HG03103 (cell line): Measurements from ENCODE around the gene HCN4.

ENCODE experiments used
- ATAC-seq: cut with Tn5 transposase; IDR thresholded peaks from one replicate; pipeline ENCODE4 v1.9.1; 2021; ENCODE audit warnings: low read depth; ENCODE audit not compliant: unreplicated experiment

Gene HCN4

DNA sequence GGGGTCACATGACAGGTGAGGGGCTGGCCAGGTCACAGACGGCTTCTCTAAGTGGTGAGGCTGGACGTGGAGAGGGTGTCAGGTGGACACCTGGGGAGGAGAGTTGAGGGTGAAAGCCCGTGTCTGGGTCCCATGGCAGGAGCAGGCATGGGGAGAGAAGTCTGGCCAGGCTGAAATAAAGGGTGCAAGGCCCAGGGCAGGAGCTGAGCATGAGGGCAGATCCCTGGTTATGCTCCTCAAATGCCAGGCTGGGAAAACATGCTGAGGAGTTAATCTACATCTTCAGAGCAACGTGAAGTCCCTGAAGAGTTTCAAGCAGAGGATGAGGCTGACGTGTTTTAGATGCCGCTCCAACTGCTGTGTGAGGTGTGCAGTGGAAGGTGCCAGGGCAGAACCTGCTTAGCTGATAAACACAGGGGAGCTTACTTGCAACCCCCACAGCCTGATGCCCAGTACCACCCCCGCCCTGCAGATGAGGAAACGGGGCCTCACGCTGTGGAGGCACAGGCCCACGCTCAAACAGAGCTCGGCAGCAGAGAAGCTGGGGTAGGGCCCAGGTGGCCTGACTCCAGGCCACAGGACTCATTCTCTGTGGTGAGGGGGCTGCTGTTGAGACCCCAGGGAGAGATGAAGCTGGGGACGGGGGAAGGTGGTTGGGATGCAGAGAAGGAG lies 40.5 kb downstream of the HCN4 start:
- ATAC-seq, result no peak

DNA sequence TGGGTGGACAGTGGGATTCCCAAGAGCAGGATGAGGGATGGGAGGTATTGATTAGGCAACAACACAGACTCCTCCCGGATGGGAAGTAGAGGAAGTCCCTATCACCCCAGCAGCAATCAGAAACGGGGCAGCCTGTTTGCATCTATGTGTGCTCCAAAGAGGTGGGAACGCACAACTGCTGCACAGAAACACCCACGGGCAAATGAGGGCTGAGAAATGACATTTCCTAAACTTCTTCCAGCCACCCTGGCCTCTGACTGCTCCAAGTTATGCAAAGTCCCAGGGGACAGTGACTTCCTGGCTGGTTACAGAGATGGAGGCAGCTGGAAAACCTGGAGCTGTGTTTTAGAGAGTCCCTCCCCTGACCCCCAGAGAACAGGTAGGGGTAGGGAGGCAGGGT lies 42.6 kb downstream of the HCN4 start:
- no peak for ATAC-seq

- no peak for ATAC-seq
Observed at GRCh38 chr15:73325191-73325861, 43.4 kb downstream of the HCN4 start.

GRCh38 chr15:73324496-73325170 lies 44.1 kb downstream of the HCN4 start:
- no peak for ATAC-seq

DNA sequence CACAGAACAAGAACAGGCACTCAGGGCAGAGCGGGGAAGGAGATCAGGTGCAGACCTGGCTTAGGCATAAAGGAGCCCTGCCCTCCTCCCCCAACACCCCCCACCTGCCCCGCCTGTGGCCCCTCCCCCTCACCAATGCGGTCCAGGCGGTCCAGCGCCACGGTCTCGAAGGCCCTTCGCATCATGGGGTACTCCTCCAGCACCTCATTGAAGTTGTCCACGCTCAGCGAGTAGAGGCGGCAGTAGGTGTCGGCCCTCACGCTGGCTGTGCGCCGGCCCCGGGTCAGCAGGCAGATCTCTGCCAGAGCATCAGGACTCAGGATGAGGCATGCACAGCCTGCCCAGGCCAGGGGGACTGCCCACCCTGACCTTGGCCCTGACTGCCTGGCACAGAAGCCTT lies 44.8 kb downstream of the HCN4 start:
- ATAC-seq, result no peak

DNA sequence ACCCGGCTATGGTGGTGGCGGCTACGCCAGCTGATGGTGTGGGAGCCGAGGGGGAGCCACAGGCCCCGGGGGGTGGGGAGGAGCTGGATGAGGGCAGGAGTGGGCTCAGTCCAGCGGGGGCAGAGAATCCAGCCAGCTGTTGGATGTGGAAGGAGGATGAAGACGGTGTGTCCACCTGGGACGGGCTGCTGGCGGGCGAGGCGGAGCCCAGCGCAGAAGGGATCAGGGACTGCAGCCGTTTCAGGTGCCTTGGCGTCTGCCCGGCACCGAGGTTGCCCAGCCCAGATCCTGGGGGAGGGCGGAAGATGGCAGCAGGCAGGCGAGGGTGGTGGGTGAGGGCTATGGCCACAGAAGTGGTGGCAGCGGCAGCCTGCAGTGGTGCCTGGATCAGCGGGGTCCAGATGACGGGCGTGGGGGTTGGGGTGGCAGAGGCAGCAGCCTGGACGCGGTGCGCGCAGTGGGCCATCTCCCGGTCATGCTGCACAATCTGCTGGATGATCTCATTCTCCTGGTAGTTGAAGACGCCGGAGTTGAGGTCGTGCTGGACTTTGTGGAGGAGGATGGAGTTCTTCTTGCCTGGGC lies 45.3 kb downstream of the HCN4 start:
- no peak for ATAC-seq

DNA sequence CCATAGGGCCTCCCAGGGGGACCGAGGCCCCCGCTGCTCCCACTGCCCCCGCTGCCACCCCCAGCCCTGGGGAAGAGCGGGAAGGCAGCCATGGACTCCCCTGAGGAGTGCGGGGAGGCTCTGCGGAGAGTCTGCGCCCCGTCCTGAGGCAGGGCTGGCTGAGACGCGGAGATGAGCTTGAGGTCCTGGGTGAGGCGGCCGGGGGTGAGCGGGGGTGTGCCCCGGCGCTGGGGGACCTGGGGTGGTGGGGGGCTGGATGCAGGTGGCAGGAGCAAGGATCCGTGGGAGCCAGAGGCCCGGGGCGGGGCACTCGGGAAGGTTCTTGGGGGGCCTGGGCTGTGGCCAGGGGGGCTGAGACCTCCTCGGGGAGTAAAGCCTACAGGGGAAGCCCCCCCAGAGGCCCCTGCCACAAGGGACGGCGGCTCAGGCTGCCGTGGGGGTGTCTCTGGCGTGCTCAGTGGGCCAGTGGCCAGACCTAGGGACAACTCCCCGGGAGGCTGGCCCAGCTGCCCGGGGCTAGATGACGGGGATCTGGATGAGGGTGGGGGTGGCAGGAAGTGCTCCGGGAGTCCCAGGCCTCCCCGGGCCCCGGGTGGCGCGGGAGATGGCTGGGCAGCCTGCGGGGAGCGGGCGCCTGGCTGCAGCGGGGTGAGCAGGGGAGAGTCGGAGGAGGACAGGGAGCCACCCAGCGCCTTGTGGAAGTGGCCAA lies 45.9 kb downstream of the HCN4 start:
- no peak for ATAC-seq

- ATAC-seq, result no peak
Observed at GRCh38 chr15:73321496-73322450, 47.0 kb downstream of the HCN4 start.

DNA sequence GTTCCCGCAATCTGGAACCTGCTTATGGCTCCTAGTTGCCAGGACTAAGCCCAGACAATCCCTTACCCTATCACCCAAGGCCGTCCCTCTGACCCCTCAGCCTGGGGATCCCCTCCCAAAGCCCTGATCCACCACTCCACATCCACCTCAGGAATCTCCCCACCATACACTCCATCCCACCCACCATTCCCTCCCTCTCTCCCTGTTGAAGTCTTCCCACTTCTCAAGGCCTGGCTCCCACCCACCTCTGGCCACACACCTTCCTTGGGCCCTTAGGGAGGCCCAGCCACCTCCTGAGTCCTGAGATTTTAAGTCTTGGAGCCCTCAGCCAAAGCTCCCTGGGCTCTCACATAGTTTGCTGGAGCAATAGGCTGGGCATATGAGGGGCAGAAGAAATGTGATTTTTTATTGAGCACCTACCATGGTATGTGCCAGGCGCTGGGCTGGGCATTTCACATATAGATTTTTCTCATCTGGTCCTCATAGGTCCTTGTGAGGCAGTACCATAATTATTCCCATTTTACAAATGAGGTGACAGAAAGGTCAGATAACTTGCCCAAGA lies 48.1 kb downstream of the HCN4 start:
- no peak for ATAC-seq

GRCh38 chr15:73319460-73320245 lies 49.1 kb downstream of the HCN4 start:
- ATAC-seq, result no peak

GRCh38 chr15:73318463-73319351 lies 50.1 kb downstream of the HCN4 start:
- ATAC-seq, result no peak

- ATAC-seq, result no peak
Observed at GRCh38 chr15:73317651-73318462, 50.9 kb downstream of the HCN4 start.

DNA sequence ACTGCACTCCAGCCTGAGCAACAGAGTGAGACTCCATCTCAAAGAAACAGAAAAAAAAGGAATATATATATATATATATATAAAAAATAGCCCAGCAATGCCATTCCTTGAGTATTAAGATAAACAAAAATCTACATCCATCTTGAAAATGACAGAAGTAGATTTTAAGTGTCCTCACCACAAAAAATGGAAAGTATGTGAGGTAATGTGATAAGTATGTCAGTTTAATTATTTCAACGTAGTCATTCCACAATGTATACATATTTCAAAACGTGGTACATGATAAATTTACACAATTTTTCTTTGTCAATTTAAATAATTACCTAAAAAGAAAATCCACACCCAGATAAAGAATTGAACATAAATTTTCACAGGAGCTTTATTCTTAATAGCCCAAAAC lies 54.9 kb downstream of the HCN4 start:
- no peak for ATAC-seq

DNA sequence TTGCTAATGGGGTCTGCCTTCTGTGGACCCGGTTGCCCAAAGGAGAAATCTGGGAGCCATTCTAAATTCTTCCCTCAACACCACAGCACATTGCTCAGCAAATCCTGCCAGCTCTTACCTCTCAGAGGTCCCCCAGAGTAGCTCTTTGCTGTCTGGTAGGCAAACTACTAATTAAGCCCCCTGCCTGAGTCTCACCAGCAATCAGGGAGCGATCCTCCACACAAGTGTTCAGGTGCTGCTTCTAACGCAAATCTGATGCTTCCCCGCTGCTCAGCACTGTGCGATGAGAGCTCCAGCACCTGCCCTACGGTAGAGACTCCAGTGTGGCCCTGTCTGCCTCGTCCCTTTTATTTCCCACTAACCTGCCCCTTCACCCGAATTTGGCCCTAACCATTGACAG lies 60.5 kb downstream of the HCN4 start:
- no peak for ATAC-seq

GRCh38 chr15:73305331-73306211 lies 63.2 kb downstream of the HCN4 start:
- ATAC-seq, result no peak

- ATAC-seq, result no peak
Observed at GRCh38 chr15:73303636-73304035, 65.1 kb downstream of the HCN4 start.
